Heart left ventricle (tissue), 13 donors: ENCODE results near the gene FERMT3.
A peak's percentile ranks its signal among the peaks of the same experiment; 100 is the strongest.

ENCODE experiments used
- POLR2A ChIP-seq, 2 donors: fragments of 450-650 bp; IDR thresholded peaks; one replicate each; pipeline ENCODE4 v1.6.1; 2017; ENCODE audit warnings: antibody characterized with exemption in 2 of 2, mild to moderate bottlenecking in 2 of 2, moderate library complexity in 2 of 2
- TF ChIP-seq, protein P1 (sequence below), 12 donors: fragments of 200-600 bp; sonication (generic) in 4 of 12; IDR thresholded peaks; one replicate each; pipeline versions ENCODE4 v1.5.0 to v1.8.0; 2018 to 2022; ENCODE audit warnings: antibody characterized with exemption in 12 of 12, mild to moderate bottlenecking in 5 of 12
- donor health status: ischemic (EF 13 %, LVEDD 7.1; RV severe dilation, severe dysfunction).
- donor health status: DM: no; HTN: yes; CAD: no.
- donor health status: DM: no; HTN: no; CAD: no.
- donor health status: ischemic (EF 25% LVEDD 6.9; RV normal size, moderate dysfunction).
- donor health status: ischemic (EF 25% LVEDD 5.7; RV mildly dilated, moderate dysfunction).
- donor health status: ischemic (EF 35%, LVEDD 5.7; RV mildly dilated, moderate dysfunction).
- donor health status: nonischemic (EF 11% LVEDD 7.7; RV severe dilation, severe dysfunction).
- donor health status: DM: yes; HTN: yes; CAD: no.
- donor health status: PGD.
- donor health status: ischemic (EF 29% LVEDD 5.4; RV normal size, mild dysfunction).
- donor health status: nonischemic (EF 23%, LVEDD 6.1; RV moderate dilation, normal function).

- peak; percentile 92 to 99 for TF ChIP-seq POLR2A (IDR thresholded peaks at IDR 0.05)
- TF ChIP-seq, protein P1, sequence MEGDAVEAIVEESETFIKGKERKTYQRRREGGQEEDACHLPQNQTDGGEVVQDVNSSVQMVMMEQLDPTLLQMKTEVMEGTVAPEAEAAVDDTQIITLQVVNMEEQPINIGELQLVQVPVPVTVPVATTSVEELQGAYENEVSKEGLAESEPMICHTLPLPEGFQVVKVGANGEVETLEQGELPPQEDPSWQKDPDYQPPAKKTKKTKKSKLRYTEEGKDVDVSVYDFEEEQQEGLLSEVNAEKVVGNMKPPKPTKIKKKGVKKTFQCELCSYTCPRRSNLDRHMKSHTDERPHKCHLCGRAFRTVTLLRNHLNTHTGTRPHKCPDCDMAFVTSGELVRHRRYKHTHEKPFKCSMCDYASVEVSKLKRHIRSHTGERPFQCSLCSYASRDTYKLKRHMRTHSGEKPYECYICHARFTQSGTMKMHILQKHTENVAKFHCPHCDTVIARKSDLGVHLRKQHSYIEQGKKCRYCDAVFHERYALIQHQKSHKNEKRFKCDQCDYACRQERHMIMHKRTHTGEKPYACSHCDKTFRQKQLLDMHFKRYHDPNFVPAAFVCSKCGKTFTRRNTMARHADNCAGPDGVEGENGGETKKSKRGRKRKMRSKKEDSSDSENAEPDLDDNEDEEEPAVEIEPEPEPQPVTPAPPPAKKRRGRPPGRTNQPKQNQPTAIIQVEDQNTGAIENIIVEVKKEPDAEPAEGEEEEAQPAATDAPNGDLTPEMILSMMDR (IDR thresholded peaks at IDR 0.05): peak in 11 of 12 donors; percentile 14 to 76 (median 42)
Observed at GRCh38 chr11:64185175-64185692, 21.3 kb upstream of the FERMT3 start.
